Esophagus squamous epithelium (tissue), 5 donors: ENCODE data around the gene OR13J1. TPM values are rescaled to one million over a fixed set of nuclear protein-coding genes. Genes with fewer than 3 reads are reported as not detected.
"Not testable (repeated sequence)": the region's sequence is repeated elsewhere in the genome, so short reads cannot be mapped to it uniquely, and the experiment has no call there.

Source experiments
- DNase-seq: peaks from one replicate; lab custom pipeline; 2025; lab: John Stamatoyannopoulos, UW
- H3K27ac ChIP-seq, 4 donors: fragments of 200-600 bp; sonication (generic); one replicate each; pipeline ENCODE4 v1.5.1; 2016 to 2019; ENCODE audit warnings: mild to moderate bottlenecking in 1 of 4
- H3K27me3 ChIP-seq, 4 donors: fragments of 200-600 bp; sonication (generic); 1 replicate in 3 of 4; 2 replicates in 1 of 4; pipeline versions ENCODE4 v1.5.1 to v1.6.0; 2017 to 2021; ENCODE audit warnings: antibody characterized with exemption in 1 of 4
- H3K36me3 ChIP-seq, 3 donors: fragments of 200-600 bp; sonication (generic); one replicate each; pipeline ENCODE4 v1.5.1; 2016 to 2019
- H3K4me1 ChIP-seq, 3 donors: fragments of 200-600 bp; sonication (generic); one replicate each; pipeline ENCODE4 v1.5.1; 2017 to 2019
- H3K4me3 ChIP-seq, 4 donors: fragments of 200-600 bp; sonication (generic); 1 replicate in 3 of 4; 2 replicates in 1 of 4; pipeline ENCODE4 v1.5.1; 2016 to 2019; ENCODE audit warnings: mild to moderate bottlenecking in 2 of 4, moderate library complexity in 1 of 4
- H3K9me3 ChIP-seq, 3 donors: fragments of 200-600 bp; sonication (generic); one replicate each; pipeline ENCODE4 v1.5.1; 2016 to 2019
- POLR2A ChIP-seq, 4 donors: fragments of 450-650 bp; IDR thresholded peaks; one replicate each; pipeline ENCODE4 v1.6.1; 2017; ENCODE audit warnings: antibody characterized with exemption in 4 of 4, mild to moderate bottlenecking in 4 of 4, moderate library complexity in 3 of 4
- WGBS, 2 donors: methylation state at CpG; one replicate each; pipeline ENCODE4 v1.1.5; 2018; 5-methylcytosine and 5-hydroxymethylcytosine counted together
- intact Hi-C: fragments of 100-400 bp; cut with DNase I; formaldehyde crosslinking; loops from one replicate; pipeline ENCODE4 v1.15.0; 2022
- total RNA-seq, 4 donors: library from RNA; depleted of rRNA; stranded (reverse); fragments of >200 nt; gene quantifications; one replicate each; pipeline ENCODE4 v1.1.0, GENCODE V29; 2016
- TF ChIP-seq, protein P1 (sequence below), 6 experiments: fragments of 450-650 bp in 4 of 6; fragments of 200-600 bp in 2 of 6; sonication (generic) in 2 of 6; IDR thresholded peaks; one replicate each; pipeline ENCODE4 v1.5.1; 2016 to 2019; ENCODE audit warnings: antibody characterized with exemption in 6 of 6, mild to moderate bottlenecking in 4 of 6, moderate library complexity in 4 of 6
- donor health status: DM: yes; HTN: yes; CAD: no.

The OR13J1 gene
- total RNA-seq, 4 donors from 2014 or later, result not detected

- no peak for DNase-seq
- H3K36me3 ChIP-seq, result no peaks in the 10 kb centered on the region
- peak overlapping the region in 3 of 4 donors; percentile 45 to 69 (median 56) for H3K27ac ChIP-seq
- TF ChIP-seq POLR2A (IDR thresholded peaks at IDR 0.05), result no peak
- TF ChIP-seq, protein P1, sequence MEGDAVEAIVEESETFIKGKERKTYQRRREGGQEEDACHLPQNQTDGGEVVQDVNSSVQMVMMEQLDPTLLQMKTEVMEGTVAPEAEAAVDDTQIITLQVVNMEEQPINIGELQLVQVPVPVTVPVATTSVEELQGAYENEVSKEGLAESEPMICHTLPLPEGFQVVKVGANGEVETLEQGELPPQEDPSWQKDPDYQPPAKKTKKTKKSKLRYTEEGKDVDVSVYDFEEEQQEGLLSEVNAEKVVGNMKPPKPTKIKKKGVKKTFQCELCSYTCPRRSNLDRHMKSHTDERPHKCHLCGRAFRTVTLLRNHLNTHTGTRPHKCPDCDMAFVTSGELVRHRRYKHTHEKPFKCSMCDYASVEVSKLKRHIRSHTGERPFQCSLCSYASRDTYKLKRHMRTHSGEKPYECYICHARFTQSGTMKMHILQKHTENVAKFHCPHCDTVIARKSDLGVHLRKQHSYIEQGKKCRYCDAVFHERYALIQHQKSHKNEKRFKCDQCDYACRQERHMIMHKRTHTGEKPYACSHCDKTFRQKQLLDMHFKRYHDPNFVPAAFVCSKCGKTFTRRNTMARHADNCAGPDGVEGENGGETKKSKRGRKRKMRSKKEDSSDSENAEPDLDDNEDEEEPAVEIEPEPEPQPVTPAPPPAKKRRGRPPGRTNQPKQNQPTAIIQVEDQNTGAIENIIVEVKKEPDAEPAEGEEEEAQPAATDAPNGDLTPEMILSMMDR (IDR thresholded peaks at IDR 0.05), result no peak
- WGBS, 2 donors, result 84 to 89% methylated on average over 7 of the region's 16 CpGs
- peaks cover 0 to 50% (median 4%) of the 10 kb centered on the region in 3 donors for H3K4me1 ChIP-seq
- H3K27me3 ChIP-seq, result no peaks in the 10 kb centered on the region
- H3K4me3 ChIP-seq, result no peak overlapping the region
- intact Hi-C loops, result no loop called here
- H3K9me3 ChIP-seq, result no peaks in the 10 kb centered on the region
Measured at GRCh38 chr9:35915681-35916294, 45.6 kb upstream of the OR13J1 start.

- H3K27ac ChIP-seq, result peak overlapping the region in 3 of 4 donors; percentile 3 to 52 (median 6)
- intact Hi-C loops, result no loop called here
- TF ChIP-seq POLR2A (IDR thresholded peaks at IDR 0.05), result no peak
- TF ChIP-seq, protein P1 (IDR thresholded peaks at IDR 0.05), result no peak
- DNase-seq, result no peak
- H3K36me3 ChIP-seq, result no peaks in the 10 kb centered on the region
- WGBS, 2 donors, result 19 to 20% methylated on average over 6 to 7 of the region's 9 CpGs
- H3K4me3 ChIP-seq, result no peak overlapping the region
- peaks cover 7 to 57% (median 18%) of the 10 kb centered on the region in 3 donors for H3K4me1 ChIP-seq
- no peaks in the 10 kb centered on the region for H3K9me3 ChIP-seq
- H3K27me3 ChIP-seq, result no peaks in the 10 kb centered on the region
Measured at GRCh38 chr9:35914301-35914807, 44.2 kb upstream of the OR13J1 start.

DNA sequence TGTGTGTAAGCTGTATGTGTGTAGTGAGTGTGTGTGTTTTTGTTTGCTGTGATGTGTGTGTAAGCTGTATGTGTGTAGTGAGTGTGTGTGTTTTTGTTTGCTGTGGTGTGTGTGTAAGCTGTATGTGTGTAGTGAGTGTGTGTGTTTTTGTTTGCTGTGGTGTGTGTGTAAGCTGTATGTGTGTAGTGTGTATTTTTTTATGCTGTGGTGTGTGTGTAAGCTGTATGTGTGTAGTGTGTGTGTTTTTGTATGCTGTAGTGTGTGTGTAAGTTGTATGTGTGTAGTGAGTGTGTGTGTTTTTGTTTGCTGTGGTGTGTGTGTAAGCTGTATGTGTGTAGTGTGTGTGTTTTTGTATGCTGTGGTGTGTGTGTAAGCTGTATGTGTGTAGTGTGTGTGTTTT is 43.2 kb upstream of the OR13J1 start:
- intact Hi-C loops, H3K36me3 ChIP-seq, H3K27ac ChIP-seq, H3K9me3 ChIP-seq, H3K4me3 ChIP-seq, DNase-seq, H3K27me3 ChIP-seq: not testable (repeated sequence)
- H3K4me1 ChIP-seq, result peaks cover 16 to 62% (median 24%) of the 10 kb centered on the region in 3 donors

DNA sequence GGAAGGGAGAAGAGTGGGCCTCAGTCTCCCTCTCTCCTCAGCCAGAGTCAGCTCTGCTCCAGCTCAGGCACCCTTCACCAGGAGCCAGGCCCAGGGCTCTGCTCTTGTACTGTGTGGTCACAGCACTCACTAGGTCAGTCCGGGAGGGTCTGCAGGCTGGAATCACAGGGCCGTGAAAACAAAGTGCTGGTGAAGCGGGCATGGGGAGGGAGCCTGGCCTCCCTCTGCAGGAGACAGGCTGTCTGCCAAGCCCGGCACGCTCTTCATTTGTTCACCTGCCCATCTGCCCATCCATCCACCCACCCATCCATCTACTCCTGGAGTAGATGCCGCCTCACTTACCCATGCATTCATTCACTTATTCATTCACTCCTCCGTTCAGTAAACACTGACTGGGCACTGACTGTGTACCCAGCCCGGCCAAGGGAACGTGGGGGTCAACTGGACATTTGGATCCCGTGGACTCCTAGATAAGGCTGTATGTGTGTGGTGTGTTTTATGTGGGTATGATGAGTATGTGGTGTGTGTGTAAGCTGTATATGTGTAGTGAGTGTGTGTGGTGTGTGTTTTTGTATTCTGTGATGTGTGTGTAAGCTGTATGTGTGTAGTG is 42.7 kb upstream of the OR13J1 start:
- Histone ChIP-seq H3K27ac (no peak overlapping the region), H3K4me1 (peaks cover 21 to 62% (median 29%) of the 10 kb centered on the region in 3 donors)
- WGBS, 2 donors, result 80 to 81% methylated on average over 5 to 9 of the region's 10 CpGs

DNA sequence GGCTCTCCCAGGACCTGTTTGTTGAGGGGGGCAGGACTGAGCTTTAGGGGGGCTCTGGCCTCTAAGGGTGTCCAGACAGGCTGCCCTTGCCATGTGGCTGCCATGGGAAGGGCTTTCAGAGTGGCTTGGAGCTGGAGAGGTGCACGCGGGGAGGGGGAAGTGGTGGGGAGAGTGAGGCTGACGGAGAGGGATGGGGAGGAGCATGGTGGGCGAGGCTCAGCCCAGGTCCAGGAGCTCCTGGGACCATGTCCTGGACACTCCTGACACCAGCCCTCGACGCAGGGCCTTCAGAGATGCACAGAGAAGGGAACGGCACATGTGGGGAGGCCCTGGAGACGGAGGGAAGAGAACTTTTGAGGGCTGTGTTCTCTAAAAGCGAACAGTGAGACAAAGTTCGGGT is 41.5 kb upstream of the OR13J1 start:
- WGBS, 2 donors, result 82 to 89% methylated on average over 7 to 9 of the region's 10 CpGs
- no peak for TF ChIP-seq POLR2A (IDR thresholded peaks at IDR 0.05)
- TF ChIP-seq, protein P1 (IDR thresholded peaks at IDR 0.05), result no peak
- intact Hi-C loops, result no loop called here
- Histone ChIP-seq H3K4me3 (no peak overlapping the region), H3K27ac (peak overlapping the region in 2 of 4 donors; percentile 89 to 92), H3K4me1 (peaks cover 30 to 65% (median 39%) of the 10 kb centered on the region in 3 donors), H3K9me3 (no peaks in the 10 kb centered on the region), H3K36me3 (no peaks in the 10 kb centered on the region), H3K27me3 (no peaks in the 10 kb centered on the region)
- no peak for DNase-seq

More for the DNA sequence above, 42.7 kb upstream of the OR13J1 start:
- TF ChIP-seq POLR2A (IDR thresholded peaks at IDR 0.05), result no peak
- TF ChIP-seq, protein P1 (IDR thresholded peaks at IDR 0.05), result no peak
- DNase-seq, result no peak
- H3K4me3 ChIP-seq, result no peak overlapping the region
- intact Hi-C loops, result no loop called here
- no peaks in the 10 kb centered on the region for H3K36me3 ChIP-seq
- H3K9me3 ChIP-seq, result no peaks in the 10 kb centered on the region
- no peaks in the 10 kb centered on the region for H3K27me3 ChIP-seq
